ENCODE measurements around the gene SGTA.

SGTA gene

DNA sequence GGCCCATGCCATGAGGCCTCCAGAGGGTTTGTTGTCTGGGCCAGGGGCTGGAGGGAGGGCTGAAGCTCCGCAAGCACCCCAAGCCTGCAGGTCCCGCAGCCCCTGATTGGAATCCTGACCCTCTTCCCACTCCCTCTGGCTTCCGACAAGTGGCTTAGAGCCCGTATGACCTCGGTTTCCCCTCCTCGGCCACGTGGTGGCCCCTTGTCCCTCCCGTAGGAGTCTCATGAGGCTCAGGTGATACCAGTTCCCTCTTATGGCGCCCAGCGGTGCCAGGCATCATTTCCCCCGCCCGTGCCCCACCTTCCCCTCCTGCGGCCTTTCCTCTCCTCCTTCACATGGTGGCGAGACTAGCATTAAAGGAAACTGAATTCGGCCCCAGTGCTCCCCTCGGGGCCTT lies 8.4 kb upstream of the SGTA start:
- Histone ChIP-seq H3K9me3 (ENCODE audit: control insufficient read depth, low read length) (no peaks in the 10 kb centered on the region), H3K36me3 (ENCODE audit: control insufficient read depth, insufficient read depth, low read length) (peaks cover 82% of the 10 kb centered on the region), H3K4me1 (ENCODE audit: control insufficient read depth, insufficient read depth, low read length, poor library complexity, severe bottlenecking) (peaks cover 7% of the 10 kb centered on the region), H3K4me3 (ENCODE audit: extremely low read depth, insufficient read depth, low read length, poor library complexity, severe bottlenecking) (no peak overlapping the region), H3K27ac (ENCODE audit: low read depth, low read length, severe bottlenecking) (no peak overlapping the region)
- 83 to 92% methylated on average over 14 to 16 of the region's 16 CpGs for WGBS, 2 experiments (ENCODE audit: insufficient coverage in 2 of 2)

DNA sequence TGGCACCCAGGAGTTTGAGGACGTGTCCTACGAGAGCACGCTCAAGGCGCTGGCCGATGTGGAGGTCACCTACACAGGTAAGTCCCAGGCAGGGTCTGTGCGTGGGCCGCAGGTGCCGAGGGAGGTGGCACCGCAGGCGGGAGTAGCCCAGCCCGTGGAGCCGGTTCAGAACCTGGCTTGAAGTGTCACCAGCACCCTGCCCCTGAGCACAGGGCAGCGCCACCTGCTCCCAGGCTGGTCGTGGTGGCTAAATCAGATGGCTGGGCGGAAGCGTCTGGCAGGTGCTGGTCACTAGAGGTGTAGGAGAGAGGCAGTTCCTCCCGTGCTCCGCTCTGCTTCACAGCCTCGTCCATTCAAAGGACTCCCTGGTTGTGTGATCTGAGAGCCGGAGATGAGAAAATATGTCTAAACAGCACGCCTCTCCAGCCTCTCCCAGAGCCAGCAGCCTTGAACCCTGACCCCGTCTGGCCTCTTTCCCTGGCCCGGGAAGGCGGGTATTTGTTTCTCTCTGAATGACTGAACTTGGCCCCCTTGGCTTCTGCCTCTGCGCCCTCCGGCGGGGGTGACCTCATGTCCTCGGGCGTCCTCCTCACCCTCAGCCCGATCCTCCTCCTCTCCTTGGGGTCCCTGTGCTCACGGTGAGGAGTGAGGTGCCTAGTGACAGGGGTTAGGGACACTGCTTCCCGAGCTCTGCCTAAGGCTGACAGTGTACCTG lies 7.6 kb upstream of the SGTA start:
- Histone ChIP-seq H3K36me3 (ENCODE audit: control insufficient read depth, insufficient read depth, low read length) (peaks cover 75% of the 10 kb centered on the region), H3K4me1 (ENCODE audit: control insufficient read depth, insufficient read depth, low read length, poor library complexity, severe bottlenecking) (peaks cover 10% of the 10 kb centered on the region), H3K27ac (ENCODE audit: low read depth, low read length, severe bottlenecking) (no peak overlapping the region), H3K4me3 (ENCODE audit: extremely low read depth, insufficient read depth, low read length, poor library complexity, severe bottlenecking) (no peak overlapping the region), H3K9me3 (ENCODE audit: control insufficient read depth, low read length) (no peaks in the 10 kb centered on the region)
- WGBS, 2 experiments (ENCODE audit: insufficient coverage in 2 of 2): 96% methylated on average over 29 to 31 of the region's 32 CpGs

GRCh38 chr19:2790194-2790556 lies 7.1 kb upstream of the SGTA start:
- H3K36me3 ChIP-seq (ENCODE audit: control insufficient read depth, insufficient read depth, low read length): peaks cover 70% of the 10 kb centered on the region
- peaks cover 10% of the 10 kb centered on the region for H3K4me1 ChIP-seq (ENCODE audit: control insufficient read depth, insufficient read depth, low read length, poor library complexity, severe bottlenecking)
- H3K27ac ChIP-seq (ENCODE audit: low read depth, low read length, severe bottlenecking): no peak overlapping the region
- no peaks in the 10 kb centered on the region for H3K9me3 ChIP-seq (ENCODE audit: control insufficient read depth, low read length)
- WGBS, 2 experiments (ENCODE audit: insufficient coverage in 2 of 2): 92 to 96% methylated on average over 10 to 14 of the region's 14 CpGs
- H3K4me3 ChIP-seq (ENCODE audit: extremely low read depth, insufficient read depth, low read length, poor library complexity, severe bottlenecking): no peak overlapping the region

DNA sequence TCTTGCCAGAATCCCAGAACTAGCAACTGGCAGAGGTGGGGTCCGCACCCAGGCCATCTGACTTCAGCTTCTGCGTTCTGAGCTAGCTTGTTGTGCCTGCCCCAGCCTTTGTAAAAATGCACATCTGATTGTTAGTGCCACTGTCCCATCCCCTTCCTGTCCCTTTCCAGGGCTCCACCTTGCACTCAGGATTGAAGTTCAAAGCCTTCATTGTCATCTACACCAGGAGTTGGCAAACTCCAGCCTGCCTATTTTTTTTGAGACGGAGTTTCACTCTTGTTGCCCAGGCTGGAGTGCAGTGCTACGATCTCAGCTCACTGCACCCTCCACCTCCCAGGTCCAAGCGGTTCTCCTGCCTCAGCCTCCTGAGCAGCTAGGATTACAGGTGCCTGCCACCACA lies 5.2 kb upstream of the SGTA start:
- Histone ChIP-seq H3K27ac (ENCODE audit: low read depth, low read length, severe bottlenecking) (no peak overlapping the region), H3K4me1 (ENCODE audit: control insufficient read depth, insufficient read depth, low read length, poor library complexity, severe bottlenecking) (peaks cover 10% of the 10 kb centered on the region), H3K9me3 (ENCODE audit: control insufficient read depth, low read length) (peaks cover 7% of the 10 kb centered on the region), H3K36me3 (ENCODE audit: control insufficient read depth, insufficient read depth, low read length) (peaks cover 51% of the 10 kb centered on the region), H3K4me3 (ENCODE audit: extremely low read depth, insufficient read depth, low read length, poor library complexity, severe bottlenecking) (no peak overlapping the region)
- WGBS, 2 experiments (ENCODE audit: insufficient coverage in 2 of 2): 88 to 90% methylated on average over 3 to 4 of the region's 5 CpGs

GRCh38 chr19:2787115-2787514 lies 4.0 kb upstream of the SGTA start:
- Histone ChIP-seq H3K36me3 (ENCODE audit: control insufficient read depth, insufficient read depth, low read length) (peaks cover 42% of the 10 kb centered on the region), H3K9me3 (ENCODE audit: control insufficient read depth, low read length) (peaks cover 7% of the 10 kb centered on the region), H3K4me3 (ENCODE audit: extremely low read depth, insufficient read depth, low read length, poor library complexity, severe bottlenecking) (no peak overlapping the region), H3K4me1 (ENCODE audit: control insufficient read depth, insufficient read depth, low read length, poor library complexity, severe bottlenecking) (peaks cover 10% of the 10 kb centered on the region), H3K27ac (ENCODE audit: low read depth, low read length, severe bottlenecking) (no peak overlapping the region)
- WGBS, 2 experiments (ENCODE audit: insufficient coverage in 2 of 2): 91 to 98% methylated on average over 7 of the region's 8 CpGs

- Histone ChIP-seq H3K27ac (ENCODE audit: low read depth, low read length, severe bottlenecking) (peak within 1 kb of the TSS; percentile 85), H3K4me3 (ENCODE audit: extremely low read depth, insufficient read depth, low read length, poor library complexity, severe bottlenecking) (peak within 1 kb of the TSS; percentile 93), H3K36me3 (ENCODE audit: control insufficient read depth, insufficient read depth, low read length) (peaks cover 34% of the 10 kb centered on the region), H3K4me1 (ENCODE audit: control insufficient read depth, insufficient read depth, low read length, poor library complexity, severe bottlenecking) (peaks cover 18% of the 10 kb centered on the region), H3K9me3 (ENCODE audit: control insufficient read depth, low read length) (peaks cover 7% of the 10 kb centered on the region)
- WGBS, 2 experiments (ENCODE audit: insufficient coverage in 2 of 2): 0% methylated on average over 50 to 55 of the region's 78 CpGs
Measured at GRCh38 chr19:2785244-2785997, 2.3 kb upstream of the SGTA start, which contains the start of gene THOP1. Gene THOP1, plus strand, starts transcription at chr19:2785503. Its CDS starts 160 bp downstream, at chr19:2785663.

- H3K36me3 ChIP-seq (ENCODE audit: control insufficient read depth, insufficient read depth, low read length): peaks cover 39% of the 10 kb centered on the region
- WGBS, 2 experiments (ENCODE audit: insufficient coverage in 2 of 2): 93 to 96% methylated on average over 6 of the region's 7 CpGs
- H3K27ac ChIP-seq (ENCODE audit: low read depth, low read length, severe bottlenecking): peak overlapping the region; percentile 68
- H3K9me3 ChIP-seq (ENCODE audit: control insufficient read depth, low read length): peaks cover 7% of the 10 kb centered on the region
- H3K4me3 ChIP-seq (ENCODE audit: extremely low read depth, insufficient read depth, low read length, poor library complexity, severe bottlenecking): peak overlapping the region; percentile 97
- peaks cover 18% of the 10 kb centered on the region for H3K4me1 ChIP-seq (ENCODE audit: control insufficient read depth, insufficient read depth, low read length, poor library complexity, severe bottlenecking)
Measured at GRCh38 chr19:2783781-2784145, 690 bp upstream of the SGTA start.

GRCh38 chr19:2782329-2782935 lies 641 bp downstream of the SGTA start:
- Histone ChIP-seq H3K4me3 (ENCODE audit: extremely low read depth, insufficient read depth, low read length, poor library complexity, severe bottlenecking) (peak overlapping the region; percentile 97), H3K9me3 (ENCODE audit: control insufficient read depth, low read length) (peaks cover 7% of the 10 kb centered on the region), H3K36me3 (ENCODE audit: control insufficient read depth, insufficient read depth, low read length) (peaks cover 42% of the 10 kb centered on the region), H3K27ac (ENCODE audit: low read depth, low read length, severe bottlenecking) (peak overlapping the region; percentile 84), H3K4me1 (ENCODE audit: control insufficient read depth, insufficient read depth, low read length, poor library complexity, severe bottlenecking) (peaks cover 18% of the 10 kb centered on the region)
- WGBS, 2 experiments (ENCODE audit: insufficient coverage in 2 of 2): 5% methylated on average over 22 to 24 of the region's 24 CpGs

- WGBS, 2 experiments (ENCODE audit: insufficient coverage in 2 of 2): 79 to 96% methylated on average over 4 to 5 of the region's 7 CpGs
- H3K4me1 ChIP-seq (ENCODE audit: control insufficient read depth, insufficient read depth, low read length, poor library complexity, severe bottlenecking): peaks cover 11% of the 10 kb centered on the region
- no peak overlapping the region for H3K27ac ChIP-seq (ENCODE audit: low read depth, low read length, severe bottlenecking)
- peaks cover 7% of the 10 kb centered on the region for H3K9me3 ChIP-seq (ENCODE audit: control insufficient read depth, low read length)
- H3K4me3 ChIP-seq (ENCODE audit: extremely low read depth, insufficient read depth, low read length, poor library complexity, severe bottlenecking): no peak overlapping the region
- peaks cover 54% of the 10 kb centered on the region for H3K36me3 ChIP-seq (ENCODE audit: control insufficient read depth, insufficient read depth, low read length)
Measured at GRCh38 chr19:2780284-2780683, 2.8 kb downstream of the SGTA start.

DNA sequence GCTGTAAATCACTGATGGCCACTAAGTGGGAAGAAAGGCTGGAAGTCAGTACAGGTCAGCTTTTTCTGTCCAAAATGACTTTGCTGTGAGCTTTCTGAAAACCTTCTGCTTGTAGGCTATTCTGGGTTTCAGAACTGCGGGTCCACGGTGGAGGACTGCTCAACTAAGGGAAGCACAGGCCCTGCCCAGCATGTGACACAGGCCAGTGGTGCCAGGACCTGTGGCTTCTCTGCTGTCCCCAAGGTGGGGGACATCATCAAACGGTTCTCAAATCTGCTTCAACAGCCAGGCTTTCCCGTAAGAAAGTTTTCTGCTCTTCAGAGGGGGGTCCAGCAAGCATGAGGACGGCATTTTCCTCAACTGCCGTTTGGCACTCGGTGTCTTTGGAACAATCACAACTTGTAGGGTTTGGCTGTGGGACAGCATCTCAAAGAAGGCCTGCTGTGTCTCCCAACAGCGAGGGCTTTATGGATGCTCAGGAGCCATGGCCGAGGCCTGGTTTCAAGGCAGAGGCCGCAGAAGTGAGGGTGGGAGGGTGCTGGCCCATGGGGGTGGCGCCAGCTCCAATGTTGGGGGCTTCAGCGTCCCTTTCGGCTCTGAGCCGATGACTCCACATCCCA lies 3.8 kb downstream of the SGTA start:
- 93 to 97% methylated on average over 13 to 14 of the region's 14 CpGs for WGBS, 2 experiments (ENCODE audit: insufficient coverage in 2 of 2)
- Histone ChIP-seq H3K36me3 (ENCODE audit: control insufficient read depth, insufficient read depth, low read length) (peaks cover 61% of the 10 kb centered on the region), H3K27ac (ENCODE audit: low read depth, low read length, severe bottlenecking) (no peak overlapping the region), H3K9me3 (ENCODE audit: control insufficient read depth, low read length) (peaks cover 6% of the 10 kb centered on the region), H3K4me3 (ENCODE audit: extremely low read depth, insufficient read depth, low read length, poor library complexity, severe bottlenecking) (no peak overlapping the region), H3K4me1 (ENCODE audit: control insufficient read depth, insufficient read depth, low read length, poor library complexity, severe bottlenecking) (peaks cover 12% of the 10 kb centered on the region)
